Astrocyte (in vitro differentiated cells and primary cell): ENCODE results near the gene GPR137.

Source experiments
- CTCF ChIP-seq: IDR thresholded peaks from 2 replicates; pipeline ENCODE4 v1.5.1; 2011; ENCODE audit warnings: low read depth, mild to moderate bottlenecking, inconsistent platforms, low read length, moderate library complexity; ENCODE audit not compliant: insufficient read depth
- EZH2 ChIP-seq: IDR thresholded peaks from 2 replicates; pipeline ENCODE4 v1.6.1; 2012; ENCODE audit warnings: mild to moderate bottlenecking, low read length, inconsistent platforms; ENCODE audit not compliant: insufficient read depth

- TF ChIP-seq EZH2, result no peak
- no peak for TF ChIP-seq CTCF
These were observed 38.5 kb upstream of the GPR137 start, which contains the start of gene PPP1R14B for GRCh38 chr11:64246871-64247728.
